COLO668 (cell line): ENCODE measurements around the gene CTDNEP1.

Experiments used
- DNase-seq: peaks from one replicate; lab custom pipeline; 2025; ENCODE audit not compliant: unreplicated experiment; lab: John Stamatoyannopoulos, UW

The CTDNEP1 gene

DNA sequence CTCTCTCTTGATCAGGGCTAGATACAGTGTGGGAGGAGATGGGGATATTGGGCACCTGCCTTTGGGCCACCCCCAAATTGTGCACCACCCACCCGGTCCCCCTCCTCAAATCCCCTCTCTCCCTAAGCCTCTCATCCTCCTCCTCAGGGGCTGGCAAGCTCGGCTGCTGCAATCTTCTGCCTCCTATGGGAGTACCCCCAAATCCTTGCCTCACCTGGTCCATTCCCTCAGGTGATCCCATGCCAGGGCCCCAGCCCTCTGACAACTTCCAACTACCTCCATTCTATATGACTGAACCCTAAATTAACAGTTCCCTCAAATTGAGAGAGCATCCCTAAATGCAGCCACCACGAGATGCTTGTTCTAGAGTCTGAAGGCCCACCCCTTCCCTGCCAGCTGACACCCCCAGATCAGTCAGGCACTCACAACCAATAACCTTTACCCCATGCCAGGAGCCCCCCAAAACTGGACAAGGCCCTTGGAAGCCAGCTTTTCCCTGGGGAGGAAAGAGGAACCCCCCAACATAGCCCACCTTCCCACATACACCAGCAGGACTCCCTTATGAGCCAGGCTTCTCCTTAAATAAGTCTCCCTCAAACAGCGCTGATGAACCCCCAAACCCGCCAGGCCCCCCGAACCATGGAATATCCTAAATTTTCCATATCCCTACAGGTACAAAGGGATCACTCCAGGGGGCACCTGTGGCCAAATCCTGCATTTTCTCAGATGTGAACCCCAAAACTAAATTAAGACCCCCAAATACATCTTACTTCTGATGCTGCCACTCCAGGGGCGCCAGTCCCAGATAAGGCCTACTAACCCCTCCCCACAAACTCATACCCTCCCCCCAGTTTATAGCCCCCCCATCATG is 35.1 kb downstream of the CTDNEP1 start:
- DNase-seq = no peak

- DNase-seq = no peak
Measured at GRCh38 chr17:7215652-7216180, 35.8 kb downstream of the CTDNEP1 start.

DNA sequence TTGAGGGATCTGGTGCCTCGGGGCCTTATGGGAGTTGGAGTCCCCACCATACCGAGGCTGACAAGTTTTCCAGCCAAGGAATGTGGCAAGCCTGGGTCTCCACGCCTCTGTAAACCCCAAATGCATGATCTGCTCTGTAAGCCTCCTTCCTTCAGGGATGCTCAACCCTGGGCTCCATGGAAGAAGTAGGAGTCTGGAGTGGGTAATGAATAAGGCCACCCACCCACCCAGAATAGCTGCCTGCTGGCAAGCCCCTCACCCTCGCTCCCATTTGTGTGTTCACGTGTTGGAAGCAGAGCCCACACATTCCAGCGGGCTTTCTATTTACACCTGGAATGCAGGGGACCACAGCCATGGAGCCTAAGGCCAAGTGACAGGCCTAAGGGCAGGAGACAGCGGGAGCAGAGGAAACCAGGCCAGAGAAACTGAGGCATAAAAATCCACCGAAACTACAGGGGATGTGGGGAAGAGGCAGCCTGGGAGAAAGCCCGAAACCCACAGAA is 36.3 kb downstream of the CTDNEP1 start:
- no peak for DNase-seq

DNA sequence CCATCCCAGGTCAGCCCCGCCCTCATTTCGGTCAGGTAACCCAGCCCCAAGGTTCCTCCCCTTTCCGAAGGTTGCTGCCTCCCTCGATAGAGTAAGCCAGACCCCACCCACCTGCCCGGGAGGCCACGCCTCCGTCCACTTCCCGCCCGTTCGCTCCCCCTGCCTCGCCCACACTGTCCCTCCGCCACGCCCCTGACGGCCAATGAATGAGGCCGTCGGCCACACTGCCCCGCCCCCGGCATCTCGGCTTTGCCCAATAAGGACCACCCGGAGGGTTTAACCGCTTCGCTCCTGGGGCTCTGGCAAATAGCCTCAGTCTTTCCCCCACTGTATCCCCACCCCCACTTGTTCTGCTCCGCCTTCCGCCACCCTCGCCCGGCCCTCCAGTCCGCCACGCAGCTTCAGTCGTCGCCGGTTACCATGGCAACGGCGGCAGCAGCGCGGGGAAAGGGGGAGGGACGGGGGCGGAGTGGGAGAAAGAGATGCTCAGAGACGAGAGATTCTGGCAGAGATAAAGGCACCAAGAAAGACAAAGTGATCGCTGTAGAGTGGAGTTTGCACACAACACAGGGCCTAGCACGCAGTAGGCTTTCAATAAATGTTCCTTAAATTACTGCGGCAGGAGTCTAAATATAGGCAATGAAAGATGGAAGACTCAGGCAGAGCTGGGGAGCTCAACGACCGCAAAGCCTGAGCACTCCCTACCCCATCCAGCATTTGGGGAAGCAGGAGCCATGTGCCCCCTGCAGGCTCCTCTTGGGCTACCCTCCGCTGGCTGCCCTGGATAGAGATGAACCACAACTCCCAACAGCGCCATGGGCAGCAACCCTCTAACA is 37.0 kb downstream of the CTDNEP1 start:
- peak; percentile 92 for DNase-seq

GRCh38 chr17:7213895-7214299 is 37.6 kb downstream of the CTDNEP1 start:
- peak; percentile 77 for DNase-seq

DNA sequence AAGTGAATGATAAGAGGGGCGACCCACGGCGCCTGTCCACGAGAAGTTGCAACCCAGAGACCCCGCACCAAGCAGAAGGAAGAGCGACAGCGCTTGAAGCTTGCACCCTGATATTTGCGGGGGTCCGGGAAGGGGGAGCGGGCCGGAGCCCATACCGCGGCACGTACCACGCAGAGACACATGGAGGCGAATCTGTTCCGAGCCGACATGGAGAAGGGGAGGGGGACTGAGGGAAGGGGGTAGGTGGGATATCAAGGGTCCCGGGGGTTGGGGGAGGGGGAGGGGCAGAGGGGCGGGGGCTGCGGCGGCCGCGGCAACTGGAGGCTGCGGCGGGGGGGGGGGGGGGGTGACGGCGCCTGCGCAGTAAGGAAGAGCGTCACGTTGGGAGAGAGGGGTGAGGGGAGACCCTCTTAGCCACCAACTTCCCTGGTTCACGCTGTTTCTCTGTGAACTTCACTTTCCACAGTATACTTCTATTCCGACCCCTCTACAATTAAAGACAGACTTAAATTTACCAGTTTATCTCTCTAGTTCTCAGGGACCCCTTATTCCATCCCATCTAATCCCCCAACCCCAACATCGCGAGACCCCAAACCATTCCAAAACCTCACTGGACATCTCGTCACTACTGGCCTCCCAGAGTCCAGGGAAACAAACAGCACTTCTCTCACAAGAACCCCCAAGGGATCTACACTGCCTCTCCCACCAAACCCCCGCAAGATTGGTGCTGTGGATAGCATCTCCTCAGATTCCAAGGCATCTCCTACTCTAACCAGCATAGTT is 39.9 kb downstream of the CTDNEP1 start:
- no peak for DNase-seq

DNA sequence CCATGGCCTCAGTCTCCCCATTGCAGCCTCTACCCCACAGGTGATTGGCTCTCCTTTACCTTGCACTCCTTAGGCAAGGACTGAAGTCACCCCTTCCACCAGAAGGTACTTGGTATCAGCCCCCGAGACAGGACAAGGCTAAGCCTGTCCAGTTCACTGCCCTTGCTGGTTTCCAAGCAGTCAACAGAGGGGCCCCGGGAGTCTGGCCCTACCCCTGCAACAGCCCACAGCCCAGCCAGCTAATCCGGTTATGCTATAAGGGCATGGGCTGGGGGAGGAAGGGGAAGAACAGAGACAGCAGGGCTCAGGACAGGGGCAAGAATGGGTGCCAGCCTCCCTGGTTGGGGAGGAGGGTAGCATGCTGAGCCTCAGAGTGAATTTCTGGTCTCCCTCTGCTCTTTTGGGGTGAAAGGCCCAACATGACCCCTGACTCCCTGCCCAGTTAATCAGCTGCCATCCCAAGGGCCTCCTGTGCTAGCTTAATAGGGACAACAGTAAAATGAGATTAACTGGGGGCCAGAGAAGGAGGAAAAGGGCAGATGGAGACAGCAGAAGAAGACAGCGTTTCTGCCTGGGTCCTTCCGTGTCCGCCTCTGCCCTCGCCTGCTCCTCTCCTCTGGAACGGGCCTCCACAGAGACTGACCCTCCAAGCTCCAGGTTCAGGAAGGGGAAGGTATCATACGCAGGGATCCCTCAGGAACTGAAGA is 42.6 kb downstream of the CTDNEP1 start:
- DNase-seq = no peak

- DNase-seq = no peak
Measured at GRCh38 chr17:7208027-7208571, 43.4 kb downstream of the CTDNEP1 start.

DNA sequence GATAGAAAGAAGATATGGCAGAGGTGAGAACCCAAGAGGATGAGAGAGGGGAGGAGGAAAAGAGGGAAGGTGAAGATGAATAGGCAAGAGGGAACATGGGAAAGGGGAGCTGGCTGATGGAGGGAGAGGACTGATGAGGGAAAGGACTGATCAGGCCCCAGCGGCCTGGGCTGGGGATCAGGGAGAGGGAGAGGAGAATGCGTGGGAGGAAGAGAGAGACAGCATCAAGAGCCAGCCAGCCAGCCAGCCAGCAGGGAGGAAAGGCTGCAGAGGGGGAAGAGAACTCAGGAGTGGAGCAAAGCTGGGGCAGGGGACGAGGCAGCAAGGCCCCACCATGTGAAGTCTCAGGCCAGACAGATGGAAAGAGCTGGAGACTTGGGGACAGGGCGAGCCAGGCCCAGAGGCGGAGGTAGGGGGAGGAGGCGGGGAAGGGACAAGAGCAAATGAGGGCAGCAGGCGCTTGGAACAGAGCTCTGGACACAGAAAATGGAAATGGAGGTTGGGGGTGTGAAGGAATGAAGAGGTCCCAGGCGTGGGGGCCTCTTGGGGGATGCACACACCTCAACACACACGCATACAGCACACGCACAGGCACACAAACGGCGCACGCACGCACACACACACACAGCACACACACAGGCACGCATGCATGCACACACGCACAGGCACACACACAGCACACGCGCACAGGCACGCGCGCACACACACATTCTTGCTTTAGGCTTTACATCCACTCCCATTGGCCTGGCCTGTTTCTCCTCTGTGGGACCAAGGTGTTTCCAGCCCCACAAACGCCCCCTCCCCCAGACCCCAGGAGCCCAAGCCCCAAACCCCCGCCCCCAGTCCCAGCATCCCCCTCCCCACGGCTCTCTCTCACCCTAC is 44.2 kb downstream of the CTDNEP1 start:
- no peak for DNase-seq

DNA sequence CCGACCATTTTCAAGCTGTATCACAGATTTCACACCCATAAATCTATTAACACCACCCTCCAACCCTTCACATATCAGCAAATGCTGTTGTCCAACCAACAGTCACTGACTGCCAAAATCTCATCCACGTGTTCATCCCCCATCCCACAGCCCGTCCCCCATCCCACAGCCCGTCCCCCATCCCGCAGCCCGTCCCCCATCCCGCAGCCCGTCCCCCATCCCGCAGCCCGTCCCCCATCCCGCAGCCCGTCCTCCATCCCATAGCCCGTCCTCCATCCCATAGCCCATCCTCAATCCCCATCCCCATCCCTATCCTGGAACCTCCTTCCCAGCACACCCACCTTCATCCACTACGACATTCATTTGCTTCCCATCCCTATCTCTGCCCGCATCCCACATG is 46.0 kb downstream of the CTDNEP1 start:
- DNase-seq = no peak

DNA sequence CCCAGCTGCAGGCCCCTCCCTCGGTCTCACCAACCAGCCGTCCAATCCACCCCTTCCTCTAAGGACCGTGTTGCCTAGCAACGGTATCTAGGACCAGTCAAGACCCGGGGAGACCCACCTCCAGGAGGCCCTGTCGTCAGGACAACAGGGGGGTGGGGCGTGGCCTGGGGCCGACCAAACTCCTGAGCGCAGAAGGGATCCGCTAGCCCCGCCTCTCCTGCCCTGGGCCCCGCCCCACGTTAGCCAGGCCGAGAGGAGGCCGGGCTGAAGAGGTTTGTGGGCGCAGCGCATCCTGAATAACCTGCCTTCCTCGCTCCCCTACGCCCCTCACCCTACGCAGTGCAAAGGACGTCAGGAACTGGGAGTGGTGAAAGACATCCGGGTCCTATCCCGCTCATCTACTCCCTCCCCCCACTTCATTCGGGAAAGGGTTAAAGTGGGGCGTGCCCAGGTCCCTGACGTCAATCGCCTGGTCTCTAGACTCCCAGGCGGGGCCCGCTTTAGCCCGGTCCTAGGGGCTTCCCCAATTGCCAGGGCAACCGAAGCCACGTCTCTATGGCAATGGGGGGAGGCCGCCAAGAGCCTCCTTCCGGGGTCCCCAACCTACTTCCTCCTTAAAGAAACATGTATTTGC is 46.6 kb downstream of the CTDNEP1 start:
- DNase-seq = peak; percentile 69

DNA sequence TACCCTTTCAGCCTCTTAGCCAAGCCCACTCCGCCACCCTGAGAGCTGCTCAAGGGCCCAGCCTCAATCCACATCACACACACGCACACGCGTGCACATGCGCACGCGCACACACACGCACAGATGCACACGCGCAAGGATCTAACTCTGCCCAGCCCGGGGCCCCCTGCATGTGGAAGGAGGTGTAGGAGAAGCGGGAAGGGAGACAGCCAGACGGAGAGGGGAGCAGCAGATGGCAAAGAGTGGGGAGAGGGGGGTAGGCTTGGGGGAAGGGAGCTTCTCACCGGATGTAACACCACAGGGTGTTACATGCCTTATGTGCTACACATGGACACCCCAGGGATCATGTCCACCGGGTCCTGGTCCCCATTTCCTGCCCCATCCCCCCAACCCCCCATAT is 47.2 kb downstream of the CTDNEP1 start:
- DNase-seq = no peak

DNA sequence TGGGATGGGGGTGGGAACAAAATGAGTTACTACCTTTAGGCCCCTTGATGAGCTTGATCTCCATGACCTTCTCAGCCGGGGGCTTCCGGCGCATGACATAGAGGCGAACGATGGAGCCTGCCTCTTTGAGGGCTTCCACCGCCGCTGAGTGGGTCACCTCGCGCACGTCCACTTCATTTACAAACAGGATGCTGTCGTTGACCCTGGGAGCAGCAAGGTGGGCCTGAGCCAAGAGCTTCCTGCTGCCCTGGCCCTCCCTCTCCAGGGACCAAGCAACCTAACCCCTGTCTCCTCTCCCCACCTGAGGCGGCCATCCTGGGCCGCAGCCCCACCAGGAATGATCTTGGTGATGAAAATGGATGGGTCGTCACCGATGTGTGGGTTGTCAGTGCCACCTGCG is 48.1 kb downstream of the CTDNEP1 start:
- DNase-seq = no peak

- no peak for DNase-seq
Measured at GRCh38 chr17:7196651-7197401, 54.7 kb downstream of the CTDNEP1 start.

- no peak for DNase-seq
Measured at GRCh38 chr17:7195971-7196370, 55.6 kb downstream of the CTDNEP1 start.
